Parathyroid adenoma (tissue), 2 donors: ENCODE data around the gene PCDHGB3.
A peak's percentile ranks its signal among the peaks of the same experiment; 100 is the strongest.

Experiments used
- H2AFZ ChIP-seq: fragments of 300-600 bp; sonication (generic); one replicate; pipeline ENCODE4 v1.7.0; 2017; ENCODE audit warnings: antibody characterized with exemption, mild to moderate bottlenecking
- H3K27ac ChIP-seq: fragments of 300-600 bp; sonication (generic); one replicate; pipeline ENCODE4 v1.7.0; 2017
- H3K27me3 ChIP-seq: fragments of 300-600 bp; sonication (generic); one replicate; pipeline ENCODE4 v1.7.0; 2017; ENCODE audit warnings: low read length; ENCODE audit not compliant: control insufficient read depth, insufficient read depth
- H3K36me3 ChIP-seq: fragments of 300-600 bp; sonication (generic); one replicate; pipeline ENCODE4 v1.7.0; 2017; ENCODE audit warnings: low read length; ENCODE audit not compliant: control insufficient read depth, insufficient read depth
- H3K4me1 ChIP-seq: fragments of 300-600 bp; sonication (generic); one replicate; pipeline ENCODE4 v1.7.0; 2017; ENCODE audit warnings: control low read depth
- H3K4me2 ChIP-seq: fragments of 300-600 bp; sonication (generic); one replicate; pipeline ENCODE4 v1.7.0; 2017; ENCODE audit warnings: low read length
- H3K4me3 ChIP-seq: fragments of 300-600 bp; sonication (generic); one replicate; pipeline ENCODE4 v1.7.0; 2017; ENCODE audit warnings: low read depth, low read length
- H3K79me2 ChIP-seq: fragments of 300-600 bp; sonication (generic); one replicate; pipeline ENCODE4 v1.7.0; 2017; ENCODE audit warnings: control low read depth
- H3K9ac ChIP-seq: fragments of 300-600 bp; sonication (generic); one replicate; pipeline ENCODE4 v1.7.0; 2017; ENCODE audit warnings: mild to moderate bottlenecking
- H3K9me3 ChIP-seq: fragments of 300-600 bp; sonication (generic); one replicate; pipeline ENCODE4 v1.7.0; 2017; ENCODE audit warnings: low read length; ENCODE audit not compliant: control insufficient read depth
- TF ChIP-seq, protein P1 (sequence below): fragments of 300-600 bp; sonication (generic); IDR thresholded peaks from one replicate; pipeline ENCODE4 v1.7.0; 2017; ENCODE audit warnings: antibody characterized with exemption, mild to moderate bottlenecking
- donor health status: primary hyperparathyroidism.

Gene PCDHGB3

DNA sequence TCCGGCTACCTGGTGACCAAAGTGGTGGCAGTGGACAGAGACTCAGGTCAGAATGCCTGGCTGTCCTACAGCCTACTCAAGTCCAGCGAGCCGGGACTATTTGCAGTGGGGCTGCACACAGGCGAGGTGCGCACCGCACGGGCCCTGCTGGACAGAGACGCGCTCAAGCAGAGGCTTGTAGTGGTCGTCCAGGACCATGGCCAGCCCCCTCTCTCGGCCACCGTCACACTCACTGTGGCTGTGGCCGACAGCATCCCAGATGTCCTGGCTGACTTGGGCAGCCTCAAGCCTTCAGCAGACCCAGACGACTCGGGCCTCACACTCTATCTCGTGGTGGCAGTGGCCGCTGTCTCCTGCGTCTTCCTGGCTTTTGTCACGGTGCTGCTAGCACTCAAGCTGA, 13.1 kb upstream of the PCDHGB3 start:
- Histone ChIP-seq H3K4me1 (no peaks in the 10 kb centered on the region), H3K9me3 (peaks cover 5% of the 10 kb centered on the region), H3K27me3 (no peaks in the 10 kb centered on the region), H3K36me3 (peaks cover 5% of the 10 kb centered on the region), H2AFZ (no peak overlapping the region), H3K79me2 (no peaks in the 10 kb centered on the region), H3K4me2 (no peak overlapping the region), H3K4me3 (no peak overlapping the region), H3K9ac (no peak overlapping the region), H3K27ac (no peak overlapping the region)
- TF ChIP-seq, protein P1, sequence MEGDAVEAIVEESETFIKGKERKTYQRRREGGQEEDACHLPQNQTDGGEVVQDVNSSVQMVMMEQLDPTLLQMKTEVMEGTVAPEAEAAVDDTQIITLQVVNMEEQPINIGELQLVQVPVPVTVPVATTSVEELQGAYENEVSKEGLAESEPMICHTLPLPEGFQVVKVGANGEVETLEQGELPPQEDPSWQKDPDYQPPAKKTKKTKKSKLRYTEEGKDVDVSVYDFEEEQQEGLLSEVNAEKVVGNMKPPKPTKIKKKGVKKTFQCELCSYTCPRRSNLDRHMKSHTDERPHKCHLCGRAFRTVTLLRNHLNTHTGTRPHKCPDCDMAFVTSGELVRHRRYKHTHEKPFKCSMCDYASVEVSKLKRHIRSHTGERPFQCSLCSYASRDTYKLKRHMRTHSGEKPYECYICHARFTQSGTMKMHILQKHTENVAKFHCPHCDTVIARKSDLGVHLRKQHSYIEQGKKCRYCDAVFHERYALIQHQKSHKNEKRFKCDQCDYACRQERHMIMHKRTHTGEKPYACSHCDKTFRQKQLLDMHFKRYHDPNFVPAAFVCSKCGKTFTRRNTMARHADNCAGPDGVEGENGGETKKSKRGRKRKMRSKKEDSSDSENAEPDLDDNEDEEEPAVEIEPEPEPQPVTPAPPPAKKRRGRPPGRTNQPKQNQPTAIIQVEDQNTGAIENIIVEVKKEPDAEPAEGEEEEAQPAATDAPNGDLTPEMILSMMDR = no peak

DNA sequence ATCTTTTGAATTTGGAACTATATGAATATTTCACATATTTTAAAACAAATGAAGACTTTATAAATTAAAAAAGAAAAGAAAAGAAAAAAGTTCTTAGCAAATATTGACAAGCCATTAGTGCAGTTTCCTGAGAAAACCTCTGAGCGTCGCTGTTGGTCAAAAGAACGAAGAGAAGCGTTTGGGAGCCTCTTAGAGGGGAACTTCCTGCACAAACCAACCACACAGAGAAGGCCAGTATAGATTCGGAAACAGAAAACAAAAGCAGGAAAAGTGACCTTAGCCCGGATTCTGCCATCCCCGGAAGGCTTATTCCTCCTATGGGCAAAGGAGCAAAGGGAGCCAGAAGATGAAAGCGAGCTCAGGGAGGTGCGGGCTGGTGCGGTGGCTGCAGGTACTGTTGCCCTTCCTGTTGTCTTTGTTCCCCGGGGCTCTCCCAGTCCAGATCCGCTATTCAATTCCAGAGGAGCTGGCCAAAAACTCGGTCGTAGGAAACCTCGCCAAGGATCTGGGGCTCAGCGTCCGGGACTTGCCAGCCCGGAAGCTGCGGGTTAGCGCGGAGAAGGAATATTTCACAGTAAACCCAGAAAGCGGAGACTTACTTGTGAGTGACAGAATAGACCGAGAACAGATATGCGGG, 10.1 kb upstream of the PCDHGB3 start, which contains the start of gene PCDHGB2:
TSS of gene PCDHGB2 (plus strand) at position 205 of the 637 bp plus-strand sequence. CDS start at position 347, 142 bp downstream.
- no peaks in the 10 kb centered on the region for H3K27me3 ChIP-seq
- TF ChIP-seq, protein P1 = no peak
- no peak within 1 kb of the TSS for H3K9ac ChIP-seq
- H2AFZ ChIP-seq = no peak within 1 kb of the TSS
- H3K4me1 ChIP-seq = no peaks in the 10 kb centered on the region
- no peaks in the 10 kb centered on the region for H3K79me2 ChIP-seq
- H3K4me2 ChIP-seq = no peak within 1 kb of the TSS
- H3K4me3 ChIP-seq = no peak within 1 kb of the TSS
- peaks cover 5% of the 10 kb centered on the region for H3K9me3 ChIP-seq
- H3K27ac ChIP-seq = peak within 1 kb of the TSS; percentile 43
- peaks cover 7% of the 10 kb centered on the region for H3K36me3 ChIP-seq

DNA sequence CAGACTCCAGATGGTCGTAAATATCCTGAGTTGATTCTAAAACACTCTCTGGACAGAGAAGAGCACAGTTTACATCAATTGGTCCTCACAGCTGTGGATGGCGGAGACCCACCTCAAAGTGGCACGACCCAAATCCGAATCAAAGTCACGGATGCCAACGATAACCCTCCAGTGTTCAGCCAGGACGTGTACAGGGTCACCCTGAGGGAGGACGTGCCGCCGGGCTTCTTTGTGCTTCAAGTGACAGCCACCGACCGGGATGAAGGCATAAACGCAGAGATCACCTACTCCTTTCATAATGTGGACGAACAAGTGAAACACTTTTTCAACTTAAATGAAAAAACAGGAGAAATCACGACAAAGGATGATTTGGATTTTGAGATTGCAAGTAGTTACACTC, 9.4 kb upstream of the PCDHGB3 start:
- no peak overlapping the region for H2AFZ ChIP-seq
- H3K4me3 ChIP-seq = no peak overlapping the region
- TF ChIP-seq, protein P1 = no peak
- H3K9me3 ChIP-seq = peaks cover 5% of the 10 kb centered on the region
- H3K4me2 ChIP-seq = no peak overlapping the region
- H3K36me3 ChIP-seq = peaks cover 7% of the 10 kb centered on the region
- H3K79me2 ChIP-seq = no peaks in the 10 kb centered on the region
- H3K27me3 ChIP-seq = no peaks in the 10 kb centered on the region
- no peaks in the 10 kb centered on the region for H3K4me1 ChIP-seq
- H3K9ac ChIP-seq = no peak overlapping the region
- H3K27ac ChIP-seq = no peak overlapping the region

DNA sequence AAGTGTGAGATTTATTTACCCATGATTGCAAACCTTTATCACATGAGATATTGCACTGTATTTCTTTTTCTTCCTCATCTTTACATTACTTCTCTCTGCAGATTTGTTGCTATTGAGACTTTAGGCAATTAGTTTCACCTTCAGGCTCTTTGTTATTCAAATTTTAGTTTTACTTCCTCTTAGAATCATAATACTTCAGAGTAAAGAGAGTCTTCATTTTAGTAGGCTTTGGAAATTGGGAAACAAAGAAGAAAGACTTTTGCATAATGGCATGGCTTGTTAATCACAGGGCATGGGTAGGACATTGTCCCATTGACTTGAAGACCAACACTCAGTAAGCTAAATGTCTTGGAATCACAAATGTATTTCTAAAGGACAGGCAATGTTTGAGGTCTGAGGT, 7.3 kb upstream of the PCDHGB3 start:
- H3K4me2 ChIP-seq = no peak overlapping the region
- H3K4me1 ChIP-seq = no peaks in the 10 kb centered on the region
- no peak overlapping the region for H3K4me3 ChIP-seq
- H3K9me3 ChIP-seq = no peaks in the 10 kb centered on the region
- no peaks in the 10 kb centered on the region for H3K79me2 ChIP-seq
- peaks cover 2% of the 10 kb centered on the region for H3K36me3 ChIP-seq
- no peak overlapping the region for H3K27ac ChIP-seq
- H2AFZ ChIP-seq = no peak overlapping the region
- no peaks in the 10 kb centered on the region for H3K27me3 ChIP-seq
- no peak overlapping the region for H3K9ac ChIP-seq
- TF ChIP-seq, protein P1 = no peak
